ENCODE results near the gene PDE12.

GRCh38 chr3:57582474-57583168 is 26.5 kb downstream of the PDE12 start:
- TF ChIP-seq CTCF (IDR thresholded peaks at IDR 0.05) = no peak
- no peak for TF ChIP-seq EZH2phosphoT487 (IDR thresholded peaks at IDR 0.05)

All from neural progenitor cell (in vitro differentiated cells).